ENCODE results near the gene ITPRIP.

GRCh38 chr10:104279550-104280259 is 58.6 kb downstream of the ITPRIP start:
- TF ChIP-seq CTCF (IDR thresholded peaks at IDR 0.05) (no peak), EZH2 (IDR thresholded peaks at IDR 0.05) (no peak)

Measured in neural progenitor cell (in vitro differentiated cells).